ENCODE measurements around the gene PREB. TPM values are rescaled to one million over a fixed set of nuclear protein-coding genes. Genes with fewer than 3 reads are reported as not detected.

PREB gene
- total RNA-seq, 2 experiments from 2014 or later, result 12.3 to 12.6 TPM

GRCh38 chr2:27099334-27099955, 35.0 kb downstream of the PREB start:
- Mint-ChIP-seq H3K4me3 (no peak overlapping the region), H3K36me3 (ENCODE audit: low read depth) (peaks cover 7% of the 10 kb centered on the region), H3K27me3 (no peaks in the 10 kb centered on the region), H3K4me1 (ENCODE audit: low read depth) (peaks cover 11% of the 10 kb centered on the region), H3K27ac (no peak overlapping the region), H3K9me3 (no peaks in the 10 kb centered on the region)
- no peak overlapping the region for H3K4me3 ChIP-seq (ENCODE audit: low read length)
- H3K9me3 ChIP-seq (ENCODE audit: control insufficient read depth in 1 of 2, insufficient read depth in 1 of 2, low read length in 2 of 2), result no peaks in the 10 kb centered on the region
- CTCF ChIA-PET, result interaction anchor here (0.8 to 1.8 kb wide), 3 partner anchors 92 to 204 kb away, joined by 3 to 9 read pairs (median 4); no protein-coding TSS in a partner anchor
- H3K36me3 ChIP-seq (ENCODE audit: insufficient read depth, low read length), result peaks cover 2% of the 10 kb centered on the region
- DNase-seq (no peak), ATAC-seq (ENCODE audit: poor library complexity) (no peak)
- H3K27ac ChIP-seq (ENCODE audit: low read depth in 1 of 2, low read length in 2 of 2), result no peak overlapping the region
- TF ChIP-seq, protein P1, sequence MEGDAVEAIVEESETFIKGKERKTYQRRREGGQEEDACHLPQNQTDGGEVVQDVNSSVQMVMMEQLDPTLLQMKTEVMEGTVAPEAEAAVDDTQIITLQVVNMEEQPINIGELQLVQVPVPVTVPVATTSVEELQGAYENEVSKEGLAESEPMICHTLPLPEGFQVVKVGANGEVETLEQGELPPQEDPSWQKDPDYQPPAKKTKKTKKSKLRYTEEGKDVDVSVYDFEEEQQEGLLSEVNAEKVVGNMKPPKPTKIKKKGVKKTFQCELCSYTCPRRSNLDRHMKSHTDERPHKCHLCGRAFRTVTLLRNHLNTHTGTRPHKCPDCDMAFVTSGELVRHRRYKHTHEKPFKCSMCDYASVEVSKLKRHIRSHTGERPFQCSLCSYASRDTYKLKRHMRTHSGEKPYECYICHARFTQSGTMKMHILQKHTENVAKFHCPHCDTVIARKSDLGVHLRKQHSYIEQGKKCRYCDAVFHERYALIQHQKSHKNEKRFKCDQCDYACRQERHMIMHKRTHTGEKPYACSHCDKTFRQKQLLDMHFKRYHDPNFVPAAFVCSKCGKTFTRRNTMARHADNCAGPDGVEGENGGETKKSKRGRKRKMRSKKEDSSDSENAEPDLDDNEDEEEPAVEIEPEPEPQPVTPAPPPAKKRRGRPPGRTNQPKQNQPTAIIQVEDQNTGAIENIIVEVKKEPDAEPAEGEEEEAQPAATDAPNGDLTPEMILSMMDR (IDR thresholded peaks at IDR 0.05), result no peak
- H3K27me3 ChIP-seq (ENCODE audit: control insufficient read depth in 1 of 2, insufficient read depth in 2 of 2, low read length in 2 of 2), result no peaks in the 10 kb centered on the region
- POLR2A ChIA-PET, result no interaction called here
- H3K4me1 ChIP-seq (ENCODE audit: insufficient read depth, low read length), result peaks cover 9% of the 10 kb centered on the region
- intact Hi-C loops (cut with DNase I, micrococcal nuclease), result loop anchor here in 1 of 2 experiments (1.0 to 5.0 kb wide), 3 partner anchors 92 to 583 kb away; no protein-coding TSS in a partner anchor

- Histone ChIP-seq H3K4me1 (ENCODE audit: insufficient read depth, low read length) (peaks cover 9% of the 10 kb centered on the region), H3K9me3 (ENCODE audit: control insufficient read depth in 1 of 2, insufficient read depth in 1 of 2, low read length in 2 of 2) (no peaks in the 10 kb centered on the region), H3K4me3 (ENCODE audit: low read length) (no peak overlapping the region), H3K27me3 (ENCODE audit: control insufficient read depth in 1 of 2, insufficient read depth in 2 of 2, low read length in 2 of 2) (no peaks in the 10 kb centered on the region), H3K36me3 (ENCODE audit: insufficient read depth, low read length) (peaks cover 2% of the 10 kb centered on the region), H3K27ac (ENCODE audit: low read depth in 1 of 2, low read length in 2 of 2) (no peak overlapping the region)
- H3K4me1 Mint-ChIP-seq (ENCODE audit: low read depth), result peaks cover 11% of the 10 kb centered on the region
- ChIA-PET POLR2A (interaction anchor here (1.3 to 2.4 kb wide), 2 partner anchors 11 to 26 kb away, joined by 3 to 8 read pairs; partner anchors contain the start of genes KHK and OST4), CTCF (interaction anchor here (1.3 kb wide), 1 partner anchor 94 kb away, joined by 3 read pairs; no protein-coding TSS in a partner anchor)
- TF ChIP-seq, protein P1 (IDR thresholded peaks at IDR 0.05), result no peak
- intact Hi-C loops (cut with DNase I, micrococcal nuclease), result loop anchor here in 1 of 2 experiments (5.0 kb wide), 1 partner anchor 585 kb away; no protein-coding TSS in a partner anchor
- no peaks in the 10 kb centered on the region for H3K27me3 Mint-ChIP-seq
- H3K9me3 Mint-ChIP-seq, result no peaks in the 10 kb centered on the region
- no peak overlapping the region for H3K27ac Mint-ChIP-seq
- H3K36me3 Mint-ChIP-seq (ENCODE audit: low read depth), result peaks cover 7% of the 10 kb centered on the region
- DNase-seq (no peak), ATAC-seq (ENCODE audit: poor library complexity) (no peak)
- H3K4me3 Mint-ChIP-seq, result no peak overlapping the region
Measured at GRCh38 chr2:27097341-27097740, 37.1 kb downstream of the PREB start.

DNA sequence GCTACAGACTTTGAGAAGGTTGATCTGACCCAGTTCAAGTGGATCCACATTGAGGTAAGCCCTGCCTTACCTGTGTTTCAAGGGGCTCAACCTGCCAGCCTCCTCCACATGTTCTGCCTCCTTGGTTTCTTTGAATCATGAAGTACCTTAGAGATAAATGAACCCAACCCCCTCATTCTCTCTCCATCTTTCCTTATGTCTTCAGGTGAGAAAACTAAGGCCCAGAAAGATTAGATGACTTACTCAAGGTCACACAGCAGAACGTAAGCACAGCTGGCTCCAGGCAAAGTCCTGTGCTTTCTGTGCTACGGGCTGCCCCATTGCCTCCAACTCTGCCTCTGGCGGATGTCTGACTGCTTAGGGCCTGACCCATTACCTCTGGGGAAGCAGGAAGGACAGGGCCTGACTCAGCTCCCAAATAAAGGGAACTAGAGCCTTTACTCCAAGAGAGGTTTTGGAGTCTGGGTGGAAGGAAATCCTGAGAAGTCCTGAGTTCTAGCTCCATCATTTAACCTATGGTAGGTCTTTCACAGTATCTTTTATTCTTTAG, 37.6 kb downstream of the PREB start:
- Histone ChIP-seq H3K9me3 (ENCODE audit: control insufficient read depth in 1 of 2, insufficient read depth in 1 of 2, low read length in 2 of 2) (no peaks in the 10 kb centered on the region), H3K27ac (ENCODE audit: low read depth in 1 of 2, low read length in 2 of 2) (no peak overlapping the region), H3K4me1 (ENCODE audit: insufficient read depth, low read length) (peaks cover 9% of the 10 kb centered on the region), H3K36me3 (ENCODE audit: insufficient read depth, low read length) (peaks cover 2% of the 10 kb centered on the region), H3K4me3 (ENCODE audit: low read length) (no peak overlapping the region), H3K27me3 (ENCODE audit: control insufficient read depth in 1 of 2, insufficient read depth in 2 of 2, low read length in 2 of 2) (no peaks in the 10 kb centered on the region)
- Mint-ChIP-seq H3K36me3 (ENCODE audit: low read depth) (peaks cover 7% of the 10 kb centered on the region), H3K4me3 (no peak overlapping the region), H3K27ac (no peak overlapping the region), H3K9me3 (no peaks in the 10 kb centered on the region), H3K4me1 (ENCODE audit: low read depth) (peaks cover 11% of the 10 kb centered on the region), H3K27me3 (no peaks in the 10 kb centered on the region)
- ChIA-PET POLR2A (interaction anchor here (1.3 to 2.4 kb wide), 2 partner anchors 10 to 25 kb away, joined by 3 to 8 read pairs; partner anchors contain the start of genes KHK and OST4), CTCF (interaction anchor here (1.3 to 1.6 kb wide), 3 partner anchors 10 to 183 kb away, joined by 3 to 7 read pairs (median 4); partner anchors contain the start of gene KHK)
- ATAC-seq (ENCODE audit: poor library complexity) (no peak), DNase-seq (no peak)
- TF ChIP-seq, protein P1 (IDR thresholded peaks at IDR 0.05), result no peak
- intact Hi-C loops (cut with DNase I, micrococcal nuclease), result loop anchor here in 1 of 2 experiments (5.0 kb wide), 1 partner anchor 585 kb away; no protein-coding TSS in a partner anchor
